Cardiac fibroblast (primary cell): ENCODE results near the gene ACSF3.

Experiments used
- DNase-seq, 2 donors: peaks; one replicate each; pipeline versions ENCODE4 v3.0.0 to v3.0.0-alpha.2; 2010; ENCODE audit warnings: low read depth in 2 of 2
- H3K4me3 ChIP-seq, 2 donors: replicated peaks in 1 of 2; 1 replicate in 1 of 2; 2 replicates in 1 of 2; pipeline ENCODE4 v1.5.1; 2011; ENCODE audit warnings: low read depth in 2 of 2, low read length in 2 of 2, mild to moderate bottlenecking in 2 of 2, moderate library complexity in 1 of 2
- CTCF ChIP-seq: IDR thresholded peaks from one replicate; pipeline ENCODE4 v1.5.1; 2011; ENCODE audit warnings: low read depth, mild to moderate bottlenecking, low read length, inconsistent platforms

ACSF3 gene

GRCh38 chr16:89190150-89190958, 96.7 kb downstream of the ACSF3 start:
- TF ChIP-seq CTCF, result no peak
- H3K4me3 ChIP-seq, result no peak overlapping the region
- no peak for DNase-seq

- DNase-seq, result no peak
- TF ChIP-seq CTCF, result no peak
- peak overlapping the region; percentile 4 to 17 for H3K4me3 ChIP-seq
These were observed 97.6 kb downstream of the ACSF3 start for GRCh38 chr16:89191033-89191900.

- H3K4me3 ChIP-seq, result peak overlapping the region; percentile 33 to 59
- TF ChIP-seq CTCF, result no peak
- no peak for DNase-seq
These were observed 98.2 kb downstream of the ACSF3 start for GRCh38 chr16:89191901-89192185.

GRCh38 chr16:89192186-89192955, 98.7 kb downstream of the ACSF3 start:
- H3K4me3 ChIP-seq, result peak overlapping the region; percentile 33 to 59

GRCh38 chr16:89192956-89193575, 99.4 kb downstream of the ACSF3 start:
- peak in 1 of 2 donors; percentile 97 for DNase-seq
- peak overlapping the region; percentile 14 to 28 for H3K4me3 ChIP-seq

More at GRCh38 chr16:89192186-89192955, 98.7 kb downstream of the ACSF3 start:
- DNase-seq, result peak; percentile 97 to 99

GRCh38 chr16:89193576-89194293, 100.1 kb downstream of the ACSF3 start:
- no peak for TF ChIP-seq CTCF
- H3K4me3 ChIP-seq, result peak overlapping the region in 1 of 2 donors; percentile 28
- DNase-seq, result no peak

More at GRCh38 chr16:89192956-89193575, 99.4 kb downstream of the ACSF3 start:
- TF ChIP-seq CTCF, result no peak
